GM04503 (cell line): ENCODE measurements around the gene CLIC5.
A peak's percentile ranks its signal among the peaks of the same experiment; 100 is the strongest.

Experiments used
- DNase-seq: peaks from one replicate; pipeline ENCODE4 v3.0.0-alpha.2; 2012; ENCODE audit warnings: low read depth

CLIC5 gene

DNA sequence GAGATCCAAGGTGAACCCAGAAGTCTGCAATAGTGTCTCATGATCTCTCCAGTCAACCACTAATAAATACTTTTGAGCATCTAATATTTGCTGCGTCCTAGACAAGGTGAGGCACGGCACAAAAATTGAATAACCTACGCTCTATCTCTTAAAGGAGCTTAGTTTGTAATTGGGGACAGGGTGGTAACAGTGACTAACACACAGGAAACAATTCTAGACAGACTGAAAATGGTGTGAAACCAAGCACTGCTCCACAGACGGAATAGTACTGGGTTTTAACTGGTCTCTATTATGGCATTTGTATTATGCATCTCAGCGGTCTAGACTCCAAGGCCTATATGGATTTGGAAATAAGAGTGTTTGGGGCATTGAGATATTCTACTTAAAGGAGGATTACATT is 120.1 kb downstream of the CLIC5 start:
- no peak for DNase-seq

DNA sequence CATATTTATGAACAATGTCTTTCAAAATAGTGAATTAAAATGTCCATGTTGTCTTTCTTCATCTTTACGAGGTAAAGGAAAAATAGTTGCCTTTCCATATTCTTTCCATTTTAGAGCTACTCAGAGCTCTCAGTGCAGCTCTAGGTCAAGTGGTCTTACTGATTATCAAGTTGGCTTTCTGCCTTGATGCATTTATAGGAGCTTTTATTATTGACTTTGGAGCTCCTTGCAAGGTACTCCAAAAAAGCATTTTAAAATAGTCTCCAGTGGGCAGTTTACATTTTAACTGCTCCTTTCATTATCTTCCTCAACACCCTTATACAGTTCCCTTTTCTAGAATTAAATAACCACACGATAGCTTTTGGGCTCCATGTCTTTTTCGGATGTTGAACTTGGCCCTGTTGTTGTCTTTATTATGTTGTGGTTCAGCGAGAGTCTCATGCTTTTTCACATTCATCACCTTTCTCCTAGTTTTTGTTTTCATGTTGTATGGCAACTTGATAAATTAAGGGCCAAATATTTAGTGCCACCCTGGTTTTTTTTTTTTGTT is 122.9 kb downstream of the CLIC5 start:
- DNase-seq = no peak

DNA sequence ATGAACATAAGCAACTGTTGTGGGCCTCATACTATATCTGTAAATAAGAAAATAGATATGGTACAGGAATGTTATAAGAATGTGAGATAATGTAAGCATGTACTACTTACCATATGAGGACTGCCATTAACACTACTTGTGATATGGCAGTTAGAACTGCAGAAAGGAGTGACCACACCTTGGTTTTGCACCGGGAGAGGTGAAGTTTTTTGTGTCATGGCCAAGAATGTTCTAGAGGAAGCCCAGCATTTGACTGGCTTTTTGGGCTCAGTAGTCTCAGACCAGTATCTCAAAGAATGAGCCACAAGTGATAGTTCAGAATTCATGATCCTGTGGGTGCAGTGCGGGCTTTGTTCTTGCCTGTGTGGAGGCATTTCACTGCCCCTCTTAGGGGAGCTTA is 123.5 kb downstream of the CLIC5 start:
- DNase-seq = no peak

DNA sequence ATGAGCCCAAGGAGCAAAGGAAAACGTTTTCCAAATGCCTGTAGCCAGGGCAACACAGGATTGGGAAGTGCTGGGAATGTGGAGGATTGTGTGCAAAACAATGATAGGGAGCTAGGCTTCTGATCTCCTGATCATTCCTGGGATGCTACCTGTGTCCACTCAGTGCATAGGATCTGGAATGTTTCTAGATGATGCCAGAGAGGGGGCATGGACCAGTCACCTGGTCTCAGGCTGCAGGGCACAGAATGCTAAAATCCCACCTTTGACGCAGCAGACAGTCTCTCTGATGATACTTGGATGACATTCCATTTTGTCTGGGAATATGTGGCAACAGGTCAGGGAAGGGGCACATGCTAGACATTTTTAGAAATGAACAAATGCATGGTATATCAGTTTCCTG is 128.9 kb downstream of the CLIC5 start:
- no peak for DNase-seq

DNA sequence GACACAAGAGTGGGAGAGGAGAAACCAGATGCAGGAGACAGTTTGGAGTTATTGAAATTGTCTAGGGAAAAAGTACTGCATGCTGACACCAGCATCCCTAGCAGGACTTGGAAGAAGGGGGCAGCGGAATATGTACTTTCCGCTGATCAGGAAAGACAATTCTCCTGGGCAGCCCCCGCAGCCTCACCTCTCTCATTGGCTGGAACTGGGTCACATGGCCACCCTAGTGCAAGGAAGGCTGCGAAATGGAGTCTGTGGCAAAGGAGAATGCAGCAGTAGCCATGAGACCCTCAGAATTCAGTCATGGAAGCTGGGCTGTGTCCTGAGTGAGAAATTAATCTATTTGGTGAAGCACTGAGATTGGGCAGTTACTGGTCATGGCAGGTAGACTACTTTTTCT is 131.3 kb downstream of the CLIC5 start:
- no peak for DNase-seq

DNA sequence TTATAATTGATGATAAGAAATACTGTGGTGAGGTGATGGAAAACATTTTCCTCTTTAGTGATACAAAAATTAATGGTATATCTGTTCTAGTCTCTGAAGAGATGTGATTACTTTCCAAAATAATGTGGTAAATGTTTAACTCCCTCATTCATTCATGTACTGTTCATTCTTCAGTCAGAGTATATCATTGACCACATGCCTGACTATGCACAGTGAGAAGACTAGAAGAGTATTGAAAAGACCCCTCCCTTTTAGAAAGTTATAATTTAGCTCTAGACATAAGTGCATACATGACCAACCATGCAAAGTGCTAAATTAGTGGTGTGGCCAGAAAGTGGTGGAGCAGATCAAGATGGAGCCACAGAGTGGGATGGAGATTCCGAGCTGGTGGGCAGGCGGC is 133.0 kb downstream of the CLIC5 start:
- DNase-seq = no peak

DNA sequence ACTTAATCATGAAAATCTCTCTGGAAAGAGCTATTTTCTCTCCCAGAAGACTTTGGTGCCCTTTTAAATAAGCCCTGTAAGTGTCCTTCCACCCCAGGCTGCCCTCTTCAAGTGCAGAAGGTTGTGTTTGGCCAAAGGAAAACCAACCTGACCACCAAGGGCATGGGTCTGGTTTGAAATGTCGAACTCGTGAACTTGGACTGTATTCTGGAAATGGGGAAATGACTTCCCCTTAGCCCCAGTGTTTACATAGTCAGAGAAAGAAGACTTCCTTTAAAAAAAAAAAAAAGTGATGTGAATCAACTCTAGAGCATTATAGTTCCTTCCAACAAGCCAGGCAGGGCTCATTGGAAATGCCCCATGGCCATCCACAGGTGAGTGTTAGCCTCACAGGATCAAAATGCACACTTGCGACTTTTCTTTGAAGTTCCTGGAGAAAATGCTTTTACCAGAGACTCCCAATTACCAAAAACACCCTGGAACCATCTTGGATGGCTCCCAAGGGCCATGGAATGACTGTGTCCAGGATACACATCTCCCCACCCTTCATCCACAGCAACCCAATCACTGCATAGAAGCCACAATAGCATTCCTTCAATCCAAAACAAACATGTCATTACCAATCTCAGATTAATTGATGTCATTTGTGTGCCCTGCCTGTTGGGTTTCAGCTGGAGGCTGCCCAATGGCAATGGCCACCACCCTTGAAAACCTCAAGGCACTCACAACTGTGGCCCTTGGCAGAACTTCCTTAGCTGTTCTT is 133.8 kb downstream of the CLIC5 start:
- DNase-seq = no peak

DNA sequence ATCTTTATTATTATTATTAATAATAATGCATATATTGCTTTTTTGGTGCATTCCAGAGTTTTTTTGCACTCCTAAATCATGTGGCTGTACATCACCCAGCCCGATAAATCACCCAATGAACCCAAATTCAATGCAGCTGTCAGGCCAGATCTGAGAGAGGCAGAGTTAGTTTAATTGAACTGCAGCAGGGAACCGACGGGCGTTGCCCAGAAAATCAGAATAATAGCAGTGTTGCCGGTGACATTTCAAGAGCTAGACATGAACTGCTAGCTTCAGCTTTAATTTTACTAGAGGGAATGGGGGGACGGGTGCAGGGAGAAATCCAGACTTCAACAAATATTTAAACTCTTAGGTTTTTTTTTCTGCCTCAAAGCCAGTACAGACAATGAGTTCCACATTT is 135.0 kb downstream of the CLIC5 start:
- no peak for DNase-seq

DNA sequence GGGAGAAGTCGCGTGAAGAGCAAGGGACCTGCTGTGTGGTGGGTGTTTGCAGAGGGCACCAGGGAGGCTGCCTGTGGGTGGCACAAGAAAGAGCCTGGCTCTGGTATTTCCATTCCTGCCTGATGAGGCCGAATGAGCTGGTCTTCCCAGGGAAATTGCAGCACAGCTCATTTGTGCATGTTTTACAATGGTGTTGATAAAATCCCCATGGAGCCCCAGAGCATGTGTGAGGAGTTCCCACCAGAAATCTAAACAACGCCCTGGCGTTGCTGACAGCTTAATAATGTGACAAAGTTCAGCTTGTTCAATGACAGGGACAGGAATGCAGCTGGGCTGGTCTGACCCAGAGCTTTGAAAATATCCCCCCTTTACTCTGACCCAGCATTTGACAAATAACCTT is 135.5 kb downstream of the CLIC5 start:
- peak; percentile 14 for DNase-seq

DNA sequence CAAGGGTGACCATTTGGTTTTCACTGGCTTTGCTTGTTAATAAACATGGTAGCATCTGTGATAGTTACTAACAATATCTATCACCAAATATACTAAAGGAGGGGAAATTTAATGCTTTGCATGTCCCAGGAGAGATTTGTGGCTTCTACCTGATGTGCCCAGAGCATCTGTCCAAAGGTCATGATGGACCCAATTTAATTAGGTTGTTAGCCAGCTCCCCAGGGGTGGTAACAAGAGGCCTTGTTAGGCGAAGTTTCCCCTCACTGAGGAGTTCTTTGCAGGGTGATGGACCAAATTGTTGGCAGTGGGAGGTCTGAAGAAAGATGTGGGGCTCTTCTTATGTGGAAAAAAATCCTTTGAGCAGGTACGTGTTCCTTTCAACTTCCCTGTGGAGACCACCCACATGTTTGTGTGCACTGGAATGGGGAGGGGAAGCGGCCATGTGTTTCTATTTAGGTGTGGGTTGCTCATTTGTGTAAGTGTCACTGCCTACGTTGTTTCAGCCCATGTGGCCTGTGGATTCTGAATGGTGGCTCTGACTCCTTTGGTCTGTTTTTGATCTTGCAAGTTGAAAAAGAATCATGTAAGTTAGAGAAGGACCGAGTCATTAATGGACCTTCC is 137.6 kb downstream of the CLIC5 start:
- DNase-seq = no peak

DNA sequence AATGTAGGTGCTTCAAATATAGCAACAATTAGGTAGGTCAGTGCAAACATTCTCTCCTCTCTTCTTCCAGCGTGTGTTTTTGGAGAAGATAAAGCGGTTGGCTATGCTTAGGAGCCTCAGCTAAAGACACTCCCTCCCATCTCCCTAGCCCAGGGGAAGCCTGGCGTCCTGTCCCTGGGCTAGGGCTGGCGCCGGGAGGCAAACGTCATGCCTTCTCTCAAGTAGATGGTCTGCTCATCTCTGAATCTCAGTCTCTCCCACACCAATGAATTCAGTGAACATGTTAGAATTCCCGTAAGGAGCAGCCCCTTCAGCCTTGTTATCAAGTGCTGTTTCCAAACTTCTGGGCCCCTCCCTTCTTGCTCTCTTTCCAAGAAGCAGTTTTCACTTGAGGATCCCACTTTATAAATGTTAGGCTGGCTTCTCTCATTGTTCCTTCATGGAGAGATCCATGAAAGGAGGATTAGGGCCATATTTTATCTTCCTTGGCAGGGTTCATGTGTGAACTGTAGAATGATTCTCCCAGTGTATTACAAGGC is 142.8 kb downstream of the CLIC5 start:
- DNase-seq = no peak

DNA sequence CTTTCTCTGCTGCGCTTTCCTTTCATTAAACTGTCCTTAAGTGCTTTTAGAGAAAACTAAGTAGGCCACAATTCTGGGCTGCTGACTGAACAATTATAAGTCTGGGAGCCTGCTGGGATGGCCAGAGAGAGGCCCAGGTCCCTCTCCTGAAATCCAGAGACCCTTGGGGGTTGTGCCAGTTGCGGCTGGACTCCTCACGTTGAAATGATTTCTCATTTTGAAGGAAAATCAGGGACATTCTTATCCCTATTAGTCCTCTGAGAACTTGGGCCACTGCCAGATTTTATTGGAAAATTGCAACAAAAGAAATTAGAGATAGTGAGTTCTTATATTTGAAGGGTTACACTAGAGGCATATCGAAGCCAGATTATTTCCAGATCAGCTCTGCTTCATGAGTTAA is 145.1 kb downstream of the CLIC5 start:
- DNase-seq = no peak

DNA sequence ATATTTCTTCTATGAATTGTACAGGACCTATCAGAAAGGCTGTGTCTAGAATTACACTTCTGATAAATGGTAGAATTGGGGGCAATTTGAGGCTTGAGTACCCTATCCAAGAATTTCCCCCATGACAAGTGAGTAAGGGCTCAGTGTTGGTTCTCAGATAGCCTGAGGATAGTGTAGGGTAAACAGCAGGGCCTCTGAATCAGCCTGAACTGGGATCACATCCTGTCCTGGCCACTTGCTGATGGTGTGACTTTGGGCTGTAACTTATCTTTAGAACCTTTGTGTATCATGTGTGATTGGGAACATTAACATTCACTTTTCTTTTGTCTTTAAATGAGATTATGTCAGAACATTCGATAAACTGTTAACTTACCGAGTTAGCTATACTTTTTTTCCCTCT is 151.0 kb downstream of the CLIC5 start:
- DNase-seq = no peak

DNA sequence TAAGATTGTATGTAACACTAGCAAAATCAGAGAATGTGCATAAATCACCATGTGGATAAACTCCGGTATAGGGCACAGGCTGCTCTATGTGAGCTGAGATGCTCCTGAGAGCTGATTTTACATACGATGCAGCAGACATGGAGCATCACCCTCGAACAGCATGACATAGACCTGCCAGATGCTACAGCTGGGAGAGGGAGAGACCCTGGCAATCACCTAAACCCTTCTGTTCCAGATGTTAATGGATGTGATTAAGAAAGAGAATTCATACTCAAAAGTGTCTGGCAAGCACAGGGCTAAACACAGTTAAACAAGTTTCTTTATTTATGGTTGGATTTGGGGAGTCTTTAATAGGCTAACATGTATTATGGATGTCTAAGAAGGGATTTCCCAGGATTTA is 157.0 kb downstream of the CLIC5 start:
- DNase-seq = no peak

DNA sequence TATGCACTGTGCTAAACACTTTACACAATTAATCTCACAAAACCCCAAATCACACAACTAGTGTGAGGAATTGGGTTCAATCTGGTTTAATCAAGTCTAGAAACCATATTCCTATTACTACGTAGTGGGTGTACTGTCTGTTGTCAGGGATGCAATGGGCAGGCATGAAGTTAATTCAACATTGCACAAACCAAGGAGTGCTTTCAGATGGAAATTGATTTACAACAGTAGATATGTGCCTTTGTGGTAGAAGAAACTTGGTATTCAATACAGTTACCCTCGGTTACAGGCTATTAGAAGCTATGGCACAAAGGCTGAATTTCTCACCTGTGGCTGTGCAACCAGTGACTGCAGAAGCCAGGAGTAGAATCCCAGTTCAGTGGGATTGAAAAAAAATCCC is 157.8 kb downstream of the CLIC5 start:
- DNase-seq = no peak

DNA sequence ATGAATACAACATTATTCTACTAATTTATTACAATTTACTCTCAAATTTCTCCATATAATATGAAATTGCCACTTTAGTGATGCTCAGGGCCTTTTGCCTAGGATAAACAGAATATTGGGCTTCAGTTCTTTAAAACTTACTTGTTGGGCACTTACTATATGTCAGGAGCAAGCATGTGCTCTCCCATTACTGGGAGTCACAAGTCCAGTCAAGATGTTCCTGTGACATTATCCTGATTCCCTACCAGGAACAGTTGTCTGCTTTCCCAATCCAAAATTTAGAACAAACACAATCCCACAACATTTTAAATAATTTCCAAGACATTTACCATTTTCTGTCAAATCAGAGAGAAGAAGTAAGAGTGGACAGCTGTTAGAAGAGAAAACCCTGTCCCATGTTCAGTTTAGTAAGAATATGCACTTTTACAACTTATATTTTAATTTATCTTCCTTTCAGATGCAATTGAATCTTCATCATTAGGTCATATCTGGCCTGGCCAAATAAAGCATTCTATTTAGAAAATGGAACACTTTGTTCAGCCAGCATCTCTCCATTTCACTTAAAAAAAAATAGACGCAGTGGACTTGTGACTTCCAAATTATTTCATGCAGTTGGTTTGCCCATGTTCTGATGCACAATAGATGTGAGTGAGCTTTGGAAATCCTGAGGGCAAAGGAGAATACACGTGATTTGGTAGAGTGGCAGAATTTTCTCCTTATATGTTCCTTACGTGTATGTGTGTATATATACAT is 159.8 kb downstream of the CLIC5 start:
- no peak for DNase-seq

DNA sequence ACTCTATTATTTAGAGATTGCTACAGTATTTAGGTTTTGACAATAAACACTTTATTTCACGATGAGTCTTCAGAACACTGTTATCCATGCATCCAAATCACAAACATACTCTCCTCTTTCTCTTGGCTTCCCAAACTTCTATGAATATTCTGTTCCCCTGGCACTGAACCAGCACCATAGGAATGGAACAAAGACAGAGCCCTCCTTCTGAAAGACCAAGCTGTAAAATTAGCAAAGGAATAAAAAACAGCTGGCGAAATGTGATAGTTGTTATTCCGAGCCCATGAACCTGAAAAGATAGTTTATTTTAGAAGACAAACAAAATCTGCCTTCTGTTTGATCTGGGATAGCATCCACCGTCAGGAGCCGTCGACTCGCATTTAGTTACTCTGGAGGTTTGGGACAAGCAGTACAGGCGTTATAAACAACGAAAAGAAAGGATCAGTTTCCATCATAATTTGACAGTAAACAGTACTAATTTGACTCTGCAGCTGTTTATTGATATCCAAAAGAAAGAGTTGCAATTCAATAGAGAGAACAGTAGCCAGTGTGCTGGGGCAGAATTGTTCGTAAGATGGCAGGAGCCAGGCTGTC is 161.4 kb downstream of the CLIC5 start:
- DNase-seq = no peak

DNA sequence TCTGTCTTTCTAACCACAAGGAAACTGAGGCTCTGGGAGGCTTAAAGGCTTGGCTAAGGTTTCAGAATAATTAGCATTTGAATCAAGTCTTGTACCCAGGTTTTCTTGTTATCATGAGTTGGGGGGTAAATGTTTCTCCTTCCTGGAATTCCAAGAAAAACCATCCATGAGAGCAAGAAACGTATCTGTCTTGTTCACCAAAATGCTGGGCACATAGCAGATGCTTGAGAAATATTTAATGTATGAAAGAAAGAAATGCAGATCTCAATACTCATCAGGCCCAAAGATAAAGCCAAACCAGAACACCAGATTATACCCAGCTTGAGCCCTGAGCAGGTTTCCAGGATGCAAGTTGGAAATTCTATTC is 164.6 kb downstream of the CLIC5 start:
- DNase-seq = no peak

DNA sequence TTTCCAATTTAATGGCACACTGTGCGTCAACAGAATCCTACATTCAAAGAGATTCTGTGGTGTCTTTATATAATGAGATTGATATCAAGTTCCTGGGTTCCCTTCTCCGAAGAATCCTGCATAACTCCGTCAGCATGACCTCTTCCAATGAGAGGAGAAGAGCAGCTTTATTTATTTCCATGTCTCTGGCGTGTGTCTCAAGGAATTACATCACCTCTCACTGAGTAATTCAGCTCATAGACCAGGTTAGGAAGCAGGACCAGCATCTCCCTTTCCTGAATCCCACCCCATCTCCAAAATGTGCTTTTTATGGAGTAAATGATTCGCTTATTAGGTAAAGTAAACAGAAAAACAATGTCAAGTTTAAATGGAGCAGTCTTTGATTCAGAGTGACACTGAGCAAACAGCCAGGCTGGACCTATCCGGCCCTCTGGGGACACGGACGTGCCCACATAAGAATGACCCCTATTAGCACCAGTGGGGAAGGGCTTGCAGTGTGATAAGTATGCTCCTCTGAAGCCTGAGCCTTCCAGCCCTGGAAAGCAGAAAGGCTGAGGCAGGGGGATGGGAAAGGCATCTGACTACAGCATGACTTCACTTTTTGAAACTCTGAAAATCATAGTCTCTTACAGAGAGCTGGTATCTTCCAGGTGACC is 165.2 kb downstream of the CLIC5 start:
- no peak for DNase-seq

DNA sequence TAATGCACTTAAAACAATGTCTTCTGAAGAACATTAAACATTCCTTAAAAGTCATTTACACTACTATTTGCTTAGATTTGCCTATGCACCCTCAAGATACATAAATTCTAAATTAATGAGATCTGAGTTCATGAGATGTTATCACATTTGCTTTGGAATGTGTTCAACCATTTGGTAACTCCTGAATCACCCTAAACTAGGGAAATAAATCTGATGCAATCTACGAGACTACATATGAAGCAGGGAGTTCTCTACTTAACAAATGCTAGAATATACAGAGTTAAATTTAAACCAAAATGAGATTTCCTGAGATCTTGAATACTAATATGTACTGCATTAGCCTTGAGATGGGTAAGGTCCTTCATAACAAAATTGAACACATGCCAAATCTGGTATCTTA is 170.1 kb downstream of the CLIC5 start:
- peak; percentile 33 for DNase-seq

DNA sequence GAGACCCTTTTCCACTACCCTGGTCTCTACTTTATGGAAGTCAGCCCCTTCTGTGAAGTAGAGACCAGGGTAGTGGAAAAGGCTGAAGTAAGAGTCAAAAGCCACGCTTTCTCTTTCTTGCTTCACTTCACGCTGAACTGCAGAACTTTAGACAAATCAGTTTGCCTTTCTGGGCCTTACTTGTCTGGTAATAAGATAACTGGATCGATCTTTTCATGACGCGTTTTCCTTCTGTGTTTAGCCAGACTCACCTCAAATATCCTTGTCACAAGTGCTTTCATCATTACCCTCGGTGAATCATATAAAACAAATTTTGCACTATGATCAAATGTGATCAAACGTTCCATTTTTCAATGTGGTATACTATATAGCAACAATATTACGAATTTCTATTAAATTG is 170.7 kb downstream of the CLIC5 start:
- DNase-seq = no peak
